ENCODE measurements around the gene SLC8A3.

SLC8A3 gene

GRCh38 chr14:70064136-70064865, 124.5 kb downstream of the SLC8A3 start:
- no peak for DNase-seq (ENCODE audit: low read depth)

- no peak for DNase-seq (ENCODE audit: low read depth)
These were observed 127.6 kb downstream of the SLC8A3 start for GRCh38 chr14:70061108-70061507.

- DNase-seq (ENCODE audit: low read depth), result no peak
These were observed 129.2 kb downstream of the SLC8A3 start for GRCh38 chr14:70059545-70059944.

GRCh38 chr14:70057519-70058136, 131.1 kb downstream of the SLC8A3 start:
- DNase-seq (ENCODE audit: low read depth), result no peak

GRCh38 chr14:70052990-70053389, 135.8 kb downstream of the SLC8A3 start:
- no peak for DNase-seq (ENCODE audit: low read depth)

GRCh38 chr14:70050136-70050535, 138.6 kb downstream of the SLC8A3 start:
- DNase-seq (ENCODE audit: low read depth), result no peak

- no peak for DNase-seq (ENCODE audit: low read depth)
These were observed 139.1 kb downstream of the SLC8A3 start for GRCh38 chr14:70049605-70050004.

GRCh38 chr14:70048313-70048654, 140.5 kb downstream of the SLC8A3 start:
- DNase-seq (ENCODE audit: low read depth), result no peak

GRCh38 chr14:70047598-70048312, 141.0 kb downstream of the SLC8A3 start:
- DNase-seq (ENCODE audit: low read depth), result no peak

GRCh38 chr14:70045844-70046535, 142.8 kb downstream of the SLC8A3 start:
- no peak for DNase-seq (ENCODE audit: low read depth)

GRCh38 chr14:70045310-70045709, 143.4 kb downstream of the SLC8A3 start:
- no peak for DNase-seq (ENCODE audit: low read depth)

GRCh38 chr14:70043001-70043400, 145.8 kb downstream of the SLC8A3 start:
- DNase-seq (ENCODE audit: low read depth), result no peak

GRCh38 chr14:70036665-70037064, 152.1 kb downstream of the SLC8A3 start:
- no peak for DNase-seq (ENCODE audit: low read depth)

GRCh38 chr14:70034257-70034656, 154.5 kb downstream of the SLC8A3 start:
- DNase-seq (ENCODE audit: low read depth), result no peak

- no peak for DNase-seq (ENCODE audit: low read depth)
These were observed 155.2 kb downstream of the SLC8A3 start for GRCh38 chr14:70033561-70033960.

- DNase-seq (ENCODE audit: low read depth), result no peak
These were observed 155.6 kb downstream of the SLC8A3 start for GRCh38 chr14:70033116-70033515.

- DNase-seq (ENCODE audit: low read depth), result no peak
These were observed 156.3 kb downstream of the SLC8A3 start for GRCh38 chr14:70032447-70032846.

GRCh38 chr14:70032016-70032415, 156.7 kb downstream of the SLC8A3 start:
- DNase-seq (ENCODE audit: low read depth), result no peak

- DNase-seq (ENCODE audit: low read depth), result no peak
These were observed 159.2 kb downstream of the SLC8A3 start for GRCh38 chr14:70029296-70030132.

- peak; percentile 37 for DNase-seq (ENCODE audit: low read depth)
These were observed 160.8 kb downstream of the SLC8A3 start for GRCh38 chr14:70027785-70028428.

- DNase-seq (ENCODE audit: low read depth), result no peak
These were observed 164.9 kb downstream of the SLC8A3 start for GRCh38 chr14:70023871-70024270.
